Left ventricle myocardium inferior (tissue), 1 donor: ENCODE data around the gene XIRP1. TPM values are rescaled to one million over a fixed set of nuclear protein-coding genes. Genes with fewer than 3 reads are reported as not detected.
A peak's percentile ranks its signal among the peaks of the same experiment; 100 is the strongest.

Experiments used
- DNase-seq: peaks from one replicate; pipeline ENCODE4 v3.0.0-alpha.2; 2020
- H3K27ac ChIP-seq: fragments of 200-600 bp; replicated peaks from 2 replicates; pipeline ENCODE4 v1.8.0; 2021
- H3K27me3 ChIP-seq: fragments of 200-600 bp; 2 replicates; pipeline ENCODE4 v1.8.0; 2021; ENCODE audit warnings: low read depth
- H3K36me3 ChIP-seq: fragments of 200-600 bp; 2 replicates; pipeline ENCODE4 v1.8.0; 2021
- H3K4me1 ChIP-seq: fragments of 200-600 bp; 2 replicates; pipeline ENCODE4 v1.8.0; 2021
- H3K4me3 ChIP-seq: fragments of 200-600 bp; 2 replicates; pipeline ENCODE4 v1.8.0; 2021; ENCODE audit warnings: mild to moderate bottlenecking, moderate library complexity
- H3K9me3 ChIP-seq: fragments of 200-600 bp; replicated peaks from 2 replicates; pipeline ENCODE4 v1.8.0; 2021
- intact Hi-C: fragments of 100-400 bp; cut with micrococcal nuclease; formaldehyde crosslinking; loops from one replicate; pipeline ENCODE4 v1.11.0; 2022
- total RNA-seq: library from RNA; stranded (reverse); fragmentation: NEBNext Ultra II Directional; extraction: Animal tissue kit (Norgen Biotek cat#: 25700); gene quantifications from one replicate; pipeline ENCODE4 v1.2.1, GENCODE V29; 2021
- TF ChIP-seq, protein P1 (sequence below): fragments of 200-600 bp; IDR thresholded peaks from 2 replicates; pipeline ENCODE4 v1.8.0; 2021; ENCODE audit warnings: antibody characterized with exemption, mild to moderate bottlenecking, borderline replicate concordance
- donor health status: DM: no; HTN: yes; CAD: no; lungs with severe emphysema.

Gene XIRP1
- total RNA-seq, 1 donor from 2014 or later, result 386 TPM

DNA sequence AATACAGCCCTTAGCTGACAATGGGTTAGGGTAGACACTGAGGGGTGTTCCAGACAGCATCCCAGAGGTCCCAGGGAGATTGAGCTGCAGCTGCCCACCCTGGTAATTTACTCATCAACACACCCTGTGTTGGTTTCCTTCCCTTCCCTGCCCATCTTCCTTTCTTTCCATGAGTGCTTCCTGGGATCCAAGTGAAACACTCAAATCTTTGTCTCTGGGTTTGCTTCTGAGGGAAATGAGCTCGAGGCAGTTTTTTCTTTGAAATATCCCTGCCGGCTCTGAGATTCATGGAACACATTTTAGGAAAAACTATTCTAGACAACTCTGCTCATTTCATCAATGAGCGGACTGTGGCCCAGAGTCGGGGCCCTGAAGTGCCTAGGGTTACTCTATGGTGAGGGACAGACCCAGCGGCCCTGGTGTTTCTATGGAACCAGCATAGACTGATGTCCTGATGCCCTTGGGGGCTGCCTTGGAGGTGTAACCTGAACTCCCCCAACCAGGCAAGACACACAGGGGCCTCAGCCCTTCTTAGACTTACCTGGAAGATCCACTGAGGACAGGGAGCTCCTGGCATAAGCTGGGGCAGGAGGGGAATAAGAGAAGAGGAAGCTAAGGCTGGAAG lies 24.1 kb downstream of the XIRP1 start:
- intact Hi-C loops, result no loop called here
- no peak for DNase-seq
- Histone ChIP-seq H3K4me3 (no peak overlapping the region), H3K27ac (no peak overlapping the region), H3K27me3 (no peaks in the 10 kb centered on the region), H3K9me3 (no peaks in the 10 kb centered on the region), H3K4me1 (peaks cover 13% of the 10 kb centered on the region), H3K36me3 (no peaks in the 10 kb centered on the region)
- TF ChIP-seq, protein P1, sequence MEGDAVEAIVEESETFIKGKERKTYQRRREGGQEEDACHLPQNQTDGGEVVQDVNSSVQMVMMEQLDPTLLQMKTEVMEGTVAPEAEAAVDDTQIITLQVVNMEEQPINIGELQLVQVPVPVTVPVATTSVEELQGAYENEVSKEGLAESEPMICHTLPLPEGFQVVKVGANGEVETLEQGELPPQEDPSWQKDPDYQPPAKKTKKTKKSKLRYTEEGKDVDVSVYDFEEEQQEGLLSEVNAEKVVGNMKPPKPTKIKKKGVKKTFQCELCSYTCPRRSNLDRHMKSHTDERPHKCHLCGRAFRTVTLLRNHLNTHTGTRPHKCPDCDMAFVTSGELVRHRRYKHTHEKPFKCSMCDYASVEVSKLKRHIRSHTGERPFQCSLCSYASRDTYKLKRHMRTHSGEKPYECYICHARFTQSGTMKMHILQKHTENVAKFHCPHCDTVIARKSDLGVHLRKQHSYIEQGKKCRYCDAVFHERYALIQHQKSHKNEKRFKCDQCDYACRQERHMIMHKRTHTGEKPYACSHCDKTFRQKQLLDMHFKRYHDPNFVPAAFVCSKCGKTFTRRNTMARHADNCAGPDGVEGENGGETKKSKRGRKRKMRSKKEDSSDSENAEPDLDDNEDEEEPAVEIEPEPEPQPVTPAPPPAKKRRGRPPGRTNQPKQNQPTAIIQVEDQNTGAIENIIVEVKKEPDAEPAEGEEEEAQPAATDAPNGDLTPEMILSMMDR, result no peak

DNA sequence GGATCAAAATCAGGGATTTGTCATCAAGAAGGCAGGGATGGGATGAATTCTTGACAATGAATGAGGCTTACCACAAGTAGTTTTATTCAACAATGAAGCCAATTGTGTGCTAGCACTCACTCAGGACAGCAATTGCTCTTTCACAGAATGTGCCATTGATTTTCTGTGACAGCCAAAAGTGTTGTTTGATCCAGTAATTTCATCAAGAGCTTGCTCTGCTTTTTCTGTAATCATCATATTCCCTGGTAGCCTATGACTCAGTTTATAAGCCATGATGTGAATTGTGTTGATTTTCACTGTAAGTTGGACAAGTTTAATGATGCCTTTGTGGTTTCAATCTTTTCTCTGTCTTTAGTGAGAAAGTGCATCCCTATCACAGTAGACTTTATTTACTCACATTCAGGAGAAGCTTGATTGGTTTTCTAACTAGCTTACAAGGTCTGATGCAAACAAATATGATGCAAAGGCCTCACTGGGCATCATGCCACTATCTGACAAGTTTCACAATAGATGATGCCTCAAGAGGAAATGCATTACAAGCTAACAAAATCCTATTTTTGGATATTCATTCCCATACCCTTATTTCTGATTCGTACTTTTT lies 25.4 kb downstream of the XIRP1 start:
- H3K9me3 ChIP-seq, result peaks cover 3% of the 10 kb centered on the region
- H3K27me3 ChIP-seq, result no peaks in the 10 kb centered on the region
- peak overlapping the region; percentile 2 for H3K27ac ChIP-seq
- intact Hi-C loops, result no loop called here
- H3K4me1 ChIP-seq, result peaks cover 13% of the 10 kb centered on the region
- TF ChIP-seq, protein P1, result no peak
- no peak overlapping the region for H3K4me3 ChIP-seq
- DNase-seq, result no peak
- no peaks in the 10 kb centered on the region for H3K36me3 ChIP-seq

DNA sequence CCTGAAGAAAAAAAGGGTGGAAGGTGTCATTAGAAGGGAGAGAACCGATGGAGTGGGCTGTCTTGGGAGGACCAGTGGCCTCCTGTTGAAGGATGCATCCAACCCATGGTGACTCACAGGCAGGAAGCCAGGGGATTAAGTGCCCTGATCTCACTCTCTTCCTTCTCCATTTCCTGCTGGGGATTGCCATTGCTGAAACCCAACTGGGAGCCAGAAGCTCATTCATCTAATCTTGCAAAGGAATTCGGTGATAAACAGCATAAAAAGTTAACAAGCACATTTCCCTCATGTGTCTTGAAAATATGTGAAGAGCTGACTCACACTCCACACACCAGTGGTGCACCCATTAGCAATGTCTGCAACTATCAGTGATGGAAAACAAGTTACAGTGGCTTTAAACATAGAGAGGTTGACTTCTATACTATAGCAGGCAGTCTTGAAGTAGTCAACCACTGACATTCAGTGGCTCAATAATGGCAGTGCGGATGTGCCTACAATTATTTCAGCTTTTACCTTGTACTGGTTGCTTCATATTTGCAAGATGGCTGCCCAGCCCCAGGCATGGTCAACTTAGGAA lies 26.2 kb downstream of the XIRP1 start:
- H3K4me1 ChIP-seq, result peaks cover 13% of the 10 kb centered on the region
- peaks cover 3% of the 10 kb centered on the region for H3K9me3 ChIP-seq
- peak overlapping the region; percentile 2 for H3K27ac ChIP-seq
- no peaks in the 10 kb centered on the region for H3K27me3 ChIP-seq
- DNase-seq, result peak; percentile 26
- no peaks in the 10 kb centered on the region for H3K36me3 ChIP-seq
- no peak overlapping the region for H3K4me3 ChIP-seq
- TF ChIP-seq, protein P1, result no peak
- intact Hi-C loops, result no loop called here

DNA sequence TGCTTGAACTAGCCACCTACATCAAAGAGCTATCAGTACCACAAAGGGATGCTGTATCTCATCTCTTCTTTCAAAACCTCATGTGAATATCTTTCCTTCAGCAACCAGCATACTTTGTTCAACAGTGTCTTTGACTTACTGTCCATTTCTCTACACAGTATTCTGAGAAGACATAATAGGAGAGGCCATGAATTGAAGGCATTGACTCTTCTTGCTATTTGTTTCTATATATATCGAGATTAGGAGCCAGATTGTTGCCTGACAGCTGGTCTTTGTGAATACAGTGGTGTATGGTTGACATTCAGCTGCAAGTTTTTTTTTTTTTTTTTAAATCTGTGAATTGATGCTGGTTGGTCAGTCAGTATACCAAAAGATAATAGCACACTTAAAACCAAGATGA lies 26.9 kb downstream of the XIRP1 start:
- Histone ChIP-seq H3K36me3 (no peaks in the 10 kb centered on the region), H3K4me3 (no peak overlapping the region), H3K4me1 (peaks cover 13% of the 10 kb centered on the region), H3K27me3 (no peaks in the 10 kb centered on the region), H3K9me3 (peaks cover 3% of the 10 kb centered on the region), H3K27ac (no peak overlapping the region)
- intact Hi-C loops, result no loop called here
- no peak for DNase-seq
- TF ChIP-seq, protein P1, result no peak

DNA sequence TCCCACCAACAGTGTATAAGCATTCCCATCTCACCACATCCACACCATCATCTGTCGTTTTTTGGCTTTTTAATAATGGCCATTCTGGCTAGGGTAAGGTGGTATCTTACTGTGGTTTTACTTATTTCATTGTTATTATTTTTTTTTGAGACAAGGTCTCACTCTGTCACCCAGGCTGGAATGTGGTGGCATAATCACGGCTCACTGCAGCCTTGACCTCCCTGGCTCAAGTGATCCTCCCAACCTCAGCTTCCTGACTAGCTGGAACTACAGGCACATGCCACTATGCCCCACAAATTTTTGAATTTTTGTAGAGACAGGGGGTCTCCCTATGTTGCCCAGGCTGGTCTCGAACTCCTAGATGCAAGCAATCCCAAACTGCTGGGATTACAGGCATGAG lies 28.0 kb downstream of the XIRP1 start:
- TF ChIP-seq, protein P1, result no peak
- Histone ChIP-seq H3K9me3 (peaks cover 3% of the 10 kb centered on the region), H3K36me3 (no peaks in the 10 kb centered on the region), H3K27ac (no peak overlapping the region), H3K4me1 (peaks cover 13% of the 10 kb centered on the region), H3K27me3 (no peaks in the 10 kb centered on the region), H3K4me3 (no peak overlapping the region)
- intact Hi-C loops, result no loop called here
- DNase-seq, result no peak
